ENCODE measurements around the gene SAP30BP.

Gene SAP30BP

GRCh38 chr17:75680431-75680830 is 13.3 kb downstream of the SAP30BP start (continued):
- TF ChIP-seq ZNF660 (tag by site-specific recombination; IDR thresholded peaks at IDR 0.05) (no peak), ZNF473 (tag by site-specific recombination; IDR thresholded peaks at IDR 0.05) (no peak), HOXC10 (CRISPR knock-in tag; IDR thresholded peaks at IDR 0.05) (no peak), ZNF555 (tag by site-specific recombination; conservative IDR thresholded peaks at IDR 0.05) (no peak), PRDM4 (tag by site-specific recombination; IDR thresholded peaks at IDR 0.05) (no peak), ZEB2 (tag by site-specific recombination; IDR thresholded peaks at IDR 0.05) (no peak), ZNF624 (tag by site-specific recombination; IDR thresholded peaks at IDR 0.05) (no peak), BCL11A (tag by site-specific recombination; IDR thresholded peaks at IDR 0.05; ENCODE audit: low read depth) (no peak), ZNF391 (tag by site-specific recombination; IDR thresholded peaks at IDR 0.05; ENCODE audit: borderline replicate concordance, low read depth) (no peak), ZNF513 (tag by site-specific recombination; IDR thresholded peaks at IDR 0.05) (no peak), ZNF510 (tag by site-specific recombination; IDR thresholded peaks at IDR 0.05; ENCODE audit: insufficient replicate concordance) (no peak), ZNF140 (tag by site-specific recombination; IDR thresholded peaks at IDR 0.05) (no peak)

- ChIA-PET CTCF (interaction anchor here (0.7 to 16.4 kb wide), 7 partner anchors 11 to 122 kb away, joined by 3 to 308 read pairs (median 5); partner anchors contain the start of gene SMIM5), POLR2A (no interaction called here)
- no peak overlapping the region for H3K27ac ChIP-seq (ENCODE audit: extremely low read depth, low read depth, low read length)
- peaks cover 23 to 54% of the 10 kb centered on the region in 2 experiments for H3K36me3 ChIP-seq (ENCODE audit: control insufficient read depth in 2 of 2, insufficient read depth in 1 of 2, low read length in 2 of 2)
- TF ChIP-seq ZNF155 (tag by site-specific recombination; IDR thresholded peaks at IDR 0.05) = no peak
- TF ChIP-seq ZFHX2 (tag by site-specific recombination; conservative IDR thresholded peaks at IDR 0.05) = peak; percentile 33; the same call in 1 of the 2 replicates
- H3K4me1 ChIP-seq (ENCODE audit: control insufficient read depth, insufficient read depth, low read length) = peaks cover 4% of the 10 kb centered on the region; the same call in 1 of the 2 replicates
- no peak overlapping the region for H3K4me3 ChIP-seq (ENCODE audit: low read depth, low read length)
- no peaks in the 10 kb centered on the region for H3K9me3 ChIP-seq (ENCODE audit: control insufficient read depth, insufficient read depth, low read depth, low read length)
Observed at GRCh38 chr17:75681289-75681688, 14.2 kb downstream of the SAP30BP start.

GRCh38 chr17:75683583-75683982 is 16.4 kb downstream of the SAP30BP start:
- POLR2A ChIA-PET = interaction anchor here (0.6 to 1.2 kb wide), 5 partner anchors 16 to 415 kb away, joined by 3 to 9 read pairs (median 5); partner anchors contain the start of genes RECQL5 and SAP30BP

More at GRCh38 chr17:75683583-75683982, 16.4 kb downstream of the SAP30BP start:
- TF ChIP-seq AEBP2 (tag by site-specific recombination; IDR thresholded peaks at IDR 0.05; ENCODE audit: borderline replicate concordance) (no peak), ZNF473 (tag by site-specific recombination; IDR thresholded peaks at IDR 0.05) (no peak), ZNF629 (tag by site-specific recombination; IDR thresholded peaks at IDR 0.05) (no peak), ZNF558 (tag by site-specific recombination; IDR thresholded peaks at IDR 0.05) (no peak), ELK4 (IDR thresholded peaks at IDR 0.05; ENCODE audit: borderline replicate concordance, low read depth, low read length) (no peak), ZNF140 (tag by site-specific recombination; IDR thresholded peaks at IDR 0.05) (no peak), ZXDB (tag by site-specific recombination; IDR thresholded peaks at IDR 0.05) (no peak), ZNF248 (tag by site-specific recombination; IDR thresholded peaks at IDR 0.05) (no peak), ZNF16 (tag by site-specific recombination; IDR thresholded peaks at IDR 0.05; ENCODE audit: low read depth) (no peak), ZNF350 (tag by site-specific recombination; IDR thresholded peaks at IDR 0.05) (no peak), ZFHX2 (tag by site-specific recombination; conservative IDR thresholded peaks at IDR 0.05) (no peak), PRDM4 (tag by site-specific recombination; IDR thresholded peaks at IDR 0.05) (no peak), ZNF549 (tag by site-specific recombination; IDR thresholded peaks at IDR 0.05) (no peak), KLF9 (tag by site-specific recombination; IDR thresholded peaks at IDR 0.05; ENCODE audit: low read depth) (no peak)
- CTCF ChIA-PET = interaction anchor here (0.6 to 16.4 kb wide), 10 partner anchors 8 to 282 kb away, joined by 3 to 308 read pairs (median 4); partner anchors contain the start of gene SMIM5
- peaks cover 4% of the 10 kb centered on the region; the same call in 1 of the 2 replicates for H3K4me1 ChIP-seq (ENCODE audit: control insufficient read depth, insufficient read depth, low read length)
- peaks cover 21 to 56% of the 10 kb centered on the region in 2 experiments; a peak in 2 of 3 replicates for H3K36me3 ChIP-seq (ENCODE audit: control insufficient read depth in 2 of 2, insufficient read depth in 1 of 2, low read length in 2 of 2)
- H3K4me3 ChIP-seq (ENCODE audit: low read depth, low read length) = no peak overlapping the region
- no peaks in the 10 kb centered on the region for H3K9me3 ChIP-seq (ENCODE audit: control insufficient read depth, insufficient read depth, low read depth, low read length)
- no peak overlapping the region for H3K27ac ChIP-seq (ENCODE audit: extremely low read depth, low read depth, low read length)

All from HEK293 (cell line).